Calu3 (cell line): Measurements from ENCODE around the gene NPHP3. TPM values are rescaled to one million over a fixed set of nuclear protein-coding genes. Genes with fewer than 3 reads are reported as not detected.
"Not testable (repeated sequence)": the region's sequence is repeated elsewhere in the genome, so short reads cannot be mapped to it uniquely, and the experiment has no call there.

ENCODE experiments used
- BruUV-seq: library from RNA; stranded (reverse); fragments of 400-500 nt; replicated peaks from 2 replicates; lab custom pipeline; 2021; lab: Mats Ljungman, UMichigan
- CTCF ChIA-PET: fragments of 300-600 bp; sonication (Branson Sonifier 250); formaldehyde crosslinking; loops from one replicate; lab custom pipeline; 2022; ENCODE audit warnings: antibody characterized with exemption; lab: Charles Lee
- DNase-seq: peaks from one replicate; pipeline ENCODE4 v3.0.0; 2022
- H3K27ac Mint-ChIP-seq: one replicate; pipeline ENCODE4 v1.8.0; 2022; ENCODE audit warnings: mixed read lengths; ENCODE audit not compliant: unreplicated experiment
- H3K27me3 Mint-ChIP-seq: one replicate; pipeline ENCODE4 v1.8.0; 2022; ENCODE audit warnings: mixed read lengths; ENCODE audit not compliant: unreplicated experiment
- H3K36me3 Mint-ChIP-seq: one replicate; pipeline ENCODE4 v1.8.0; 2022; ENCODE audit warnings: mild to moderate bottlenecking, moderate library complexity, mixed read lengths; ENCODE audit not compliant: insufficient read depth, unreplicated experiment
- H3K4me1 Mint-ChIP-seq: one replicate; pipeline ENCODE4 v1.8.0; 2022; ENCODE audit warnings: mild to moderate bottlenecking, low read depth, mixed read lengths; ENCODE audit not compliant: unreplicated experiment
- H3K4me3 Mint-ChIP-seq: one replicate; pipeline ENCODE4 v1.8.0; 2022; ENCODE audit warnings: mild to moderate bottlenecking, low read depth, moderate library complexity, mixed read lengths; ENCODE audit not compliant: unreplicated experiment
- H3K9me3 Mint-ChIP-seq: one replicate; pipeline ENCODE4 v1.8.0; 2022; ENCODE audit warnings: low read depth, mixed read lengths; ENCODE audit not compliant: unreplicated experiment
- intact Hi-C: fragments of 100-400 bp; cut with micrococcal nuclease; formaldehyde crosslinking; loops from one replicate; pipeline ENCODE4 v1.10.0; 2022; ENCODE audit not compliant: unreplicated experiment
- total RNA-seq: library from RNA; stranded (reverse); gene quantifications from 2 replicates; pipeline ENCODE4 v1.2.3, GENCODE V29; 2022
- TF ChIP-seq, protein P1 (sequence below): fragments of 200-600 bp; IDR thresholded peaks from one replicate; pipeline ENCODE4 v1.8.0; 2022; ENCODE audit warnings: antibody characterized with exemption; ENCODE audit not compliant: unreplicated experiment

The NPHP3 gene
- total RNA-seq, 1 experiment from 2014 or later = 40.3 TPM

DNA sequence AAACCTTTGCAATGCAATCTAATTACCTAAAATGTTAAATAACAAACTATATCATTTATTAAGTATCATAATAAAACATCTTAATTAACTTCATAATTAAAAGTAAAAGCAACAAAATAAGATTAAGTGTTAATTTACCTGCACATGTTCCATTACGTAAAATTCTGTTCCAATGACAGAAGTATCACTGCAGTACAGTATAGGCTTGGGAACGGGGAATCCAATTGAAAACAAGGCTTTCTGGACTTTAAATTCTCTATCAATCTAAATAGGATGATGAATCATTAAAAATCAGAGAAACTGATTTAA is 79.7 kb downstream of the NPHP3 start:
- no peaks in the 10 kb centered on the region for H3K27me3 Mint-ChIP-seq
- H3K4me3 Mint-ChIP-seq = no peak overlapping the region
- CTCF ChIA-PET = interaction anchor here (0.5 to 2.6 kb wide), 10 partner anchors 10 to 1675 kb away, joined by 3 to 46 read pairs (median 6); partner anchors contain the start of genes ACAD11 and ACKR4
- intact Hi-C loops = loop anchor here (1.0 to 5.0 kb wide), 3 partner anchors 45 to 290 kb away; partner anchors contain the start of gene ACKR4
- TF ChIP-seq, protein P1, sequence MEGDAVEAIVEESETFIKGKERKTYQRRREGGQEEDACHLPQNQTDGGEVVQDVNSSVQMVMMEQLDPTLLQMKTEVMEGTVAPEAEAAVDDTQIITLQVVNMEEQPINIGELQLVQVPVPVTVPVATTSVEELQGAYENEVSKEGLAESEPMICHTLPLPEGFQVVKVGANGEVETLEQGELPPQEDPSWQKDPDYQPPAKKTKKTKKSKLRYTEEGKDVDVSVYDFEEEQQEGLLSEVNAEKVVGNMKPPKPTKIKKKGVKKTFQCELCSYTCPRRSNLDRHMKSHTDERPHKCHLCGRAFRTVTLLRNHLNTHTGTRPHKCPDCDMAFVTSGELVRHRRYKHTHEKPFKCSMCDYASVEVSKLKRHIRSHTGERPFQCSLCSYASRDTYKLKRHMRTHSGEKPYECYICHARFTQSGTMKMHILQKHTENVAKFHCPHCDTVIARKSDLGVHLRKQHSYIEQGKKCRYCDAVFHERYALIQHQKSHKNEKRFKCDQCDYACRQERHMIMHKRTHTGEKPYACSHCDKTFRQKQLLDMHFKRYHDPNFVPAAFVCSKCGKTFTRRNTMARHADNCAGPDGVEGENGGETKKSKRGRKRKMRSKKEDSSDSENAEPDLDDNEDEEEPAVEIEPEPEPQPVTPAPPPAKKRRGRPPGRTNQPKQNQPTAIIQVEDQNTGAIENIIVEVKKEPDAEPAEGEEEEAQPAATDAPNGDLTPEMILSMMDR = no peak
- H3K27ac Mint-ChIP-seq = no peak overlapping the region
- no peaks in the 10 kb centered on the region for H3K9me3 Mint-ChIP-seq
- no peak for DNase-seq
- H3K4me1 Mint-ChIP-seq = peaks cover 4% of the 10 kb centered on the region
- no TSS peak for BruUV-seq
- no peaks in the 10 kb centered on the region for H3K36me3 Mint-ChIP-seq

DNA sequence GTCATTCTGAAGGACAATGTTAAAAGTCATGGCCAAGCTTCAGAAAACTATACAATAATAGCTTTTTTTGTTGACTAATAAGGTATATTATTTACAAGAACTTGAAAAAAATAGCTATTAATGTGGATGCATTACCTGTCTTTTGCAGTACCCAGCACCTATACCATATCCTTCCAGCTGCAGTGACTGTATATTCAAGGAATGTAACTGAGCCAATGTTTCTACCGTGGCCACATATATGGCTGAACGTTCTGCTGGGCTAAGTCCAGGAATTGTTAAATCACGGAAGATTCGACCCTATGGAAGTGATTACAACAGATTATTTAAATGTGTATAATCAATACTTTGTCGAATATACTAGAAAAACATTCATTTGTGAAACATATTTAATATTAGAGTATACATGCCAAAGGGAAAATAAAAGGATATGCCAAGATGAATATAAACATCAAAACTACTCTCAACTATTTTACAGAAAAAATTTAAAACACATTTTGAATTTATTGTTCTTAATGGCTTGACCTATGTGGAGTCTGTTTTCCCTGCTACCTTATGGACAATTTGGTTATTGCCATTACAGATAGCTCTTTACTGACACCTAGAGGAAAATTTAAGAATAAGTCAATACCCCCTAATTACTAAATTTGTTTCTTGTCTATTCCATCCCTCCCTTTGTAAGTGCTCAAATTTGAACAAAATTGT is 80.2 kb downstream of the NPHP3 start:
- Mint-ChIP-seq H3K36me3 (no peaks in the 10 kb centered on the region), H3K4me3 (no peak overlapping the region), H3K4me1 (peaks cover 9% of the 10 kb centered on the region), H3K27me3 (no peaks in the 10 kb centered on the region), H3K9me3 (no peaks in the 10 kb centered on the region), H3K27ac (no peak overlapping the region)
- DNase-seq = no peak
- CTCF ChIA-PET = interaction anchor here (0.5 to 2.6 kb wide), 11 partner anchors 11 to 1676 kb away, joined by 3 to 46 read pairs (median 4); partner anchors contain the start of genes ACAD11 and ACKR4
- TF ChIP-seq, protein P1 = peak; percentile 72
- no TSS peak for BruUV-seq
- intact Hi-C loops = loop anchor here (1.0 to 5.0 kb wide), 3 partner anchors 45 to 290 kb away; partner anchors contain the start of gene ACKR4

DNA sequence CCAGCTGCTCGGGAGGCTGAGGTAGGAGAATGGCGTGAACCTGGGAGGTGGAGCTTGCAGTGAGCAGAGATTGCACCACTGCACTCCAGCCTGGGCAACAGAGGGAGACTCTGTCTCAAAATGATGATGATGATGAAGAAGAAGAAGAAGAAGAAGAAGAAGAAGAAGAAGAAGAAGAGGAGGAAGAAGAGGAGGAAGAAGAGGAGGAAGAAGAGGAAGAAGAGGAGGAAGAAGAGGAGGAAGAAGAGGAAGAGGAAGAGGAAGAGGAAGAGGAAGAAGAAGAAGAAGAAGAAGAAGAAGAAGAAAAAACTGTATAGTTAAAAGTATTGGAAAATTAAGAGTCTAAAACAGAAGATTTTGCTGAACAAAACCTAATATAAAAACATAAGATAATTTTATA is 80.8 kb downstream of the NPHP3 start:
- H3K27ac Mint-ChIP-seq, H3K27me3 Mint-ChIP-seq, H3K9me3 Mint-ChIP-seq, H3K4me3 Mint-ChIP-seq, BruUV-seq, DNase-seq, H3K36me3 Mint-ChIP-seq: not testable (repeated sequence)
- H3K4me1 Mint-ChIP-seq = peaks cover 15% of the 10 kb centered on the region
- intact Hi-C loops = loop anchor here (5.0 kb wide), 2 partner anchors 44 to 289 kb away; partner anchors contain the start of gene ACKR4
- CTCF ChIA-PET = interaction anchor here (0.7 to 2.6 kb wide), 6 partner anchors 11 to 169 kb away, joined by 3 to 46 read pairs (median 5); no protein-coding TSS in a partner anchor

DNA sequence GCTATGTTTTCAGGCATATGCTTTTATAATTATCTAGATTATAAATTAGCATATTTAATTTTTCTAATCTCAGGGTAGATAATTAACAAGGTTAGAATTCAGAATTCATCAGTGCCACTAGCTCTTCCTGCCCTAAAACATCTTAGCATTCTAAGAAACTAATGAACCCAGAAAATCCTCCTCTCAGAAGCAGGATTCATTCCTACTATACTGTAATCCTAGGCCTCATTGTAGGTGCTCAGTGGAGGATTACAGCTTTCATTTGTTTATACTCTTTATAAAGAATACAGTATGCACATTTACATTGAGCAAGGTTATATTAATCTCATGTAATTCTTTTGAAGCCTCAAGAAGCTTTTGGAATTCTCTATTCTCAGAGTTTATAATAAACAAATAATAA is 83.5 kb downstream of the NPHP3 start:
- CTCF ChIA-PET = interaction anchor here (0.8 to 1.7 kb wide), 3 partner anchors 9 to 103 kb away, joined by 3 to 5 read pairs (median 4); no protein-coding TSS in a partner anchor
- DNase-seq = no peak
- intact Hi-C loops = no loop called here
- H3K27me3 Mint-ChIP-seq = no peaks in the 10 kb centered on the region
- TF ChIP-seq, protein P1 = no peak
- no peak overlapping the region for H3K4me3 Mint-ChIP-seq
- no peaks in the 10 kb centered on the region for H3K36me3 Mint-ChIP-seq
- H3K27ac Mint-ChIP-seq = no peak overlapping the region
- peaks cover 16% of the 10 kb centered on the region for H3K4me1 Mint-ChIP-seq
- no peaks in the 10 kb centered on the region for H3K9me3 Mint-ChIP-seq
- no TSS peak for BruUV-seq
